GM12878 (cell line): Measurements from ENCODE around the gene HNF4A.

Experiments
- SRF ChIP-seq, 2 experiments: IDR thresholded peaks; 2 replicates each; pipeline ENCODE4 v1.6.1; 2011; ENCODE audit warnings: low read depth in 2 of 2, low read length in 2 of 2, mild to moderate bottlenecking in 1 of 2, moderate library complexity in 1 of 2
- YY1 ChIP-seq: IDR thresholded peaks from 2 replicates; pipeline ENCODE4 v1.6.1; 2011; ENCODE audit warnings: low read depth, mild to moderate bottlenecking, low read length
- TF ChIP-seq, protein P1 (sequence below), 3 experiments: IDR thresholded peaks in 2 of 3; conservative IDR thresholded peaks in 1 of 3; 2 replicates each; pipeline ENCODE4 v1.5.1; 2011; ENCODE audit warnings: low read depth in 3 of 3, low read length in 3 of 3, mild to moderate bottlenecking in 3 of 3, control low read depth in 2 of 3, moderate library complexity in 2 of 3, inconsistent platforms in 1 of 3, mixed read lengths in 1 of 3; ENCODE audit not compliant: control insufficient read depth in 2 of 3, insufficient read depth in 1 of 3; ENCODE audit errors: extremely low read depth in 1 of 3
- TF ChIP-seq, protein P2 (sequence below): fragments of 450-650 bp; IDR thresholded peaks from 2 replicates; pipeline ENCODE4 v1.6.1; 2017; ENCODE audit warnings: mild to moderate bottlenecking
- TF ChIP-seq, protein P3 (sequence below): IDR thresholded peaks from 2 replicates; pipeline ENCODE4 v1.6.1; 2012; ENCODE audit warnings: low read depth, low read length, improper control_type of control experiment

DNA sequence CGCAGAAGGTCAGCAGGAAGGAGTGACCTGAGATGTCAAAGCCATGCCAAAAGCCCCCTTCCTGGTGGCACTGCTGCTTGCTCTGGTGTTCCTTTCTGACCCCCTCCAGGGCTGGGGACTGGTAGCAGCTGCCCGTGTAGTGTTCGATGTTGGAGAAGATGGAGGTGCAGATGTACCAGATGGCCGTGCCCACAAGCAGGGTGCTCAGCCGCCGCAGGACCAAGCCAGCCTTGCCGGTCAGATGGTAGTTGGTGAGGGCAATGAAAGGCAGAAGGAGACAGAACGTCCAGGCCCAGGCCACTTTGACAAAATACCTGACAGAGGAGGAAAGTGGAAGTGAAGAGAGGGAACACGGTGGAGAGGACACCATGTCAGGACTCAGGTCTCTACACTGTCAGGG lies 48.6 kb upstream of the HNF4A start:
- TF ChIP-seq SRF (IDR thresholded peaks at IDR 0.05; ENCODE audit: low read depth in 2 of 2, low read length in 2 of 2) (no peak), YY1 (no peak)
- TF ChIP-seq, protein P1, sequence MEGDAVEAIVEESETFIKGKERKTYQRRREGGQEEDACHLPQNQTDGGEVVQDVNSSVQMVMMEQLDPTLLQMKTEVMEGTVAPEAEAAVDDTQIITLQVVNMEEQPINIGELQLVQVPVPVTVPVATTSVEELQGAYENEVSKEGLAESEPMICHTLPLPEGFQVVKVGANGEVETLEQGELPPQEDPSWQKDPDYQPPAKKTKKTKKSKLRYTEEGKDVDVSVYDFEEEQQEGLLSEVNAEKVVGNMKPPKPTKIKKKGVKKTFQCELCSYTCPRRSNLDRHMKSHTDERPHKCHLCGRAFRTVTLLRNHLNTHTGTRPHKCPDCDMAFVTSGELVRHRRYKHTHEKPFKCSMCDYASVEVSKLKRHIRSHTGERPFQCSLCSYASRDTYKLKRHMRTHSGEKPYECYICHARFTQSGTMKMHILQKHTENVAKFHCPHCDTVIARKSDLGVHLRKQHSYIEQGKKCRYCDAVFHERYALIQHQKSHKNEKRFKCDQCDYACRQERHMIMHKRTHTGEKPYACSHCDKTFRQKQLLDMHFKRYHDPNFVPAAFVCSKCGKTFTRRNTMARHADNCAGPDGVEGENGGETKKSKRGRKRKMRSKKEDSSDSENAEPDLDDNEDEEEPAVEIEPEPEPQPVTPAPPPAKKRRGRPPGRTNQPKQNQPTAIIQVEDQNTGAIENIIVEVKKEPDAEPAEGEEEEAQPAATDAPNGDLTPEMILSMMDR (IDR thresholded peaks at IDR 0.05 in 2 of 3, conservative IDR thresholded peaks at IDR 0.05 in 1 of 3; ENCODE audit: control insufficient read depth in 2 of 3, extremely low read depth in 1 of 3, insufficient read depth in 1 of 3, low read depth in 3 of 3, low read length in 3 of 3), result no peak
- TF ChIP-seq, protein P2, sequence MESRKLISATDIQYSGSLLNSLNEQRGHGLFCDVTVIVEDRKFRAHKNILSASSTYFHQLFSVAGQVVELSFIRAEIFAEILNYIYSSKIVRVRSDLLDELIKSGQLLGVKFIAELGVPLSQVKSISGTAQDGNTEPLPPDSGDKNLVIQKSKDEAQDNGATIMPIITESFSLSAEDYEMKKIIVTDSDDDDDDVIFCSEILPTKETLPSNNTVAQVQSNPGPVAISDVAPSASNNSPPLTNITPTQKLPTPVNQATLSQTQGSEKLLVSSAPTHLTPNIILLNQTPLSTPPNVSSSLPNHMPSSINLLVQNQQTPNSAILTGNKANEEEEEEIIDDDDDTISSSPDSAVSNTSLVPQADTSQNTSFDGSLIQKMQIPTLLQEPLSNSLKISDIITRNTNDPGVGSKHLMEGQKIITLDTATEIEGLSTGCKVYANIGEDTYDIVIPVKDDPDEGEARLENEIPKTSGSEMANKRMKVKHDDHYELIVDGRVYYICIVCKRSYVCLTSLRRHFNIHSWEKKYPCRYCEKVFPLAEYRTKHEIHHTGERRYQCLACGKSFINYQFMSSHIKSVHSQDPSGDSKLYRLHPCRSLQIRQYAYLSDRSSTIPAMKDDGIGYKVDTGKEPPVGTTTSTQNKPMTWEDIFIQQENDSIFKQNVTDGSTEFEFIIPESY, result no peak
- TF ChIP-seq, protein P3, sequence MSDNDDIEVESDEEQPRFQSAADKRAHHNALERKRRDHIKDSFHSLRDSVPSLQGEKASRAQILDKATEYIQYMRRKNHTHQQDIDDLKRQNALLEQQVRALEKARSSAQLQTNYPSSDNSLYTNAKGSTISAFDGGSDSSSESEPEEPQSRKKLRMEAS, result no peak
